ENCODE results near the gene RNF20.

GRCh38 chr9:101498323-101498722, 35.3 kb upstream of the RNF20 start:
- TF ChIP-seq EP300 (IDR thresholded peaks at IDR 0.05), result no peak
- TF ChIP-seq, protein P1, sequence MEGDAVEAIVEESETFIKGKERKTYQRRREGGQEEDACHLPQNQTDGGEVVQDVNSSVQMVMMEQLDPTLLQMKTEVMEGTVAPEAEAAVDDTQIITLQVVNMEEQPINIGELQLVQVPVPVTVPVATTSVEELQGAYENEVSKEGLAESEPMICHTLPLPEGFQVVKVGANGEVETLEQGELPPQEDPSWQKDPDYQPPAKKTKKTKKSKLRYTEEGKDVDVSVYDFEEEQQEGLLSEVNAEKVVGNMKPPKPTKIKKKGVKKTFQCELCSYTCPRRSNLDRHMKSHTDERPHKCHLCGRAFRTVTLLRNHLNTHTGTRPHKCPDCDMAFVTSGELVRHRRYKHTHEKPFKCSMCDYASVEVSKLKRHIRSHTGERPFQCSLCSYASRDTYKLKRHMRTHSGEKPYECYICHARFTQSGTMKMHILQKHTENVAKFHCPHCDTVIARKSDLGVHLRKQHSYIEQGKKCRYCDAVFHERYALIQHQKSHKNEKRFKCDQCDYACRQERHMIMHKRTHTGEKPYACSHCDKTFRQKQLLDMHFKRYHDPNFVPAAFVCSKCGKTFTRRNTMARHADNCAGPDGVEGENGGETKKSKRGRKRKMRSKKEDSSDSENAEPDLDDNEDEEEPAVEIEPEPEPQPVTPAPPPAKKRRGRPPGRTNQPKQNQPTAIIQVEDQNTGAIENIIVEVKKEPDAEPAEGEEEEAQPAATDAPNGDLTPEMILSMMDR (IDR thresholded peaks at IDR 0.05), result no peak

Data from ovary (tissue), 3 donors.